HepG2 (cell line): ENCODE data around the gene NKAIN2. TPM values are rescaled to one million over a fixed set of nuclear protein-coding genes. Genes with fewer than 3 reads are reported as not detected.

Experiments
- ATAC-seq: fragments of 200-7000 bp; cut with Tn5 transposase; 3 replicates; pipeline ENCODE4 v1.9.1; 2020; ENCODE audit warnings: mild to moderate bottlenecking, moderate library complexity
- BruUV-seq: library from RNA; stranded (reverse); fragments of 400-500 nt; replicated peaks from 2 replicates; lab custom pipeline; 2021; lab: Mats Ljungman, UMichigan
- CTCF ChIA-PET: fragments of 300-600 bp; formaldehyde crosslinking; extraction: SDS; loops from one replicate; lab custom pipeline; 2021; ENCODE audit warnings: low total read pairs, inconsistent platforms, low intra/inter-chr PET ratio; lab: Yijun Ruan, JAX
- POLR2A ChIA-PET: fragments of 350-600 bp; sonication (Branson Sonifier 250); formaldehyde crosslinking; loops from one replicate; lab custom pipeline; 2020; ENCODE audit warnings: antibody characterized with exemption, inconsistent platforms; lab: Yijun Ruan, JAX
- DNase-seq: peaks from one replicate; pipeline ENCODE4 v3.0.0-alpha.2; 2015; ENCODE audit warnings: low spot score
- FAIRE-seq: peaks from 3 replicates; lab custom pipeline; 2011; peaks lifted over from hg19 to GRCh38; lab: Jason Lieb, UNC
- H2AFZ ChIP-seq: one replicate; pipeline ENCODE4 v1.6.1; 2011; ENCODE audit warnings: low read length, inconsistent platforms
- H3K27ac ChIP-seq: fragments of 300-600 bp; 3 replicates; pipeline ENCODE4 v1.8.0; 2011; ENCODE audit warnings: mixed run types, mild to moderate bottlenecking, mixed read lengths, low read length, inconsistent platforms; ENCODE audit not compliant: insufficient read depth; ENCODE audit errors: extremely low read length
- H3K27me3 ChIP-seq, 2 experiments: fragments of 200-600 bp in 1 of 2; 2 replicates in 1 of 2; 3 replicates in 1 of 2; pipeline versions ENCODE4 v1.6.0 to v1.8.0; 2011; ENCODE audit warnings: low read length in 2 of 2, mild to moderate bottlenecking in 2 of 2, moderate library complexity in 2 of 2, inconsistent platforms in 1 of 2; ENCODE audit not compliant: insufficient read depth in 2 of 2, control insufficient read depth in 1 of 2
- H3K36me3 ChIP-seq, 2 experiments: fragments of 200-600 bp in 1 of 2; replicated peaks in 1 of 2; 2 replicates in 1 of 2; 3 replicates in 1 of 2; pipeline versions ENCODE4 v1.5.1 to v1.8.0; 2011; ENCODE audit warnings: low read length in 2 of 2, inconsistent platforms in 1 of 2; ENCODE audit not compliant: insufficient read depth in 2 of 2, control insufficient read depth in 1 of 2
- H3K4me1 ChIP-seq: 2 replicates; pipeline ENCODE4 v1.5.1; 2012; ENCODE audit warnings: low read length, inconsistent platforms; ENCODE audit not compliant: insufficient read depth
- H3K4me2 ChIP-seq: 2 replicates; pipeline ENCODE4 v1.6.0; 2011; ENCODE audit warnings: low read depth, low read length, inconsistent platforms
- H3K4me3 ChIP-seq, 3 experiments: fragments of 200-600 bp in 1 of 3; sonication (generic), shearing (Covaris generic) in 1 of 3; replicated peaks in 1 of 3; 2 replicates each; pipeline ENCODE4 v1.5.1; 2011 to 2016; ENCODE audit warnings: low read length in 3 of 3, inconsistent platforms in 2 of 3, low read depth in 2 of 3, mild to moderate bottlenecking in 2 of 3, control low read depth in 1 of 3, mixed read lengths in 1 of 3; ENCODE audit not compliant: insufficient read depth in 1 of 3
- H3K79me2 ChIP-seq: one replicate; pipeline ENCODE4 v1.6.1; 2011; ENCODE audit warnings: low read length, inconsistent platforms; ENCODE audit not compliant: insufficient read depth
- H3K9ac ChIP-seq: 2 replicates; pipeline ENCODE4 v1.6.0; 2011; ENCODE audit warnings: mild to moderate bottlenecking, low read depth, low read length, inconsistent platforms; ENCODE audit not compliant: insufficient read depth
- H3K9me3 ChIP-seq: 2 replicates; pipeline ENCODE4 v1.5.1; 2012; ENCODE audit warnings: mild to moderate bottlenecking, low read length
- H4K20me1 ChIP-seq: 2 replicates; pipeline ENCODE4 v1.6.0; 2011; ENCODE audit warnings: inconsistent platforms, mild to moderate bottlenecking, low read length, moderate library complexity; ENCODE audit not compliant: insufficient read depth
- CBFB ChIP-seq: sonication (generic); formaldehyde crosslinking; IDR thresholded peaks from 2 replicates; pipeline ENCODE4 v1.4.0; 2020; ENCODE audit warnings: missing genetic modification reagents
- GABPA ChIP-seq, 2 experiments: IDR thresholded peaks; 2 replicates each; pipeline ENCODE4 v1.6.1; 2011 to 2016; ENCODE audit warnings: low read depth in 2 of 2, low read length in 1 of 2, missing biosample characterization in 1 of 2, missing genetic modification characterization in 1 of 2
- ZMYM4 ChIP-seq: sonication (generic); formaldehyde crosslinking; IDR thresholded peaks from 2 replicates; pipeline ENCODE4 v1.8.1; 2023; ENCODE audit warnings: mild to moderate bottlenecking, missing genetic modification reagents
- ZNF264 ChIP-seq: sonication (generic); formaldehyde crosslinking; IDR thresholded peaks from 2 replicates; pipeline ENCODE4 v1.4.0; 2020; ENCODE audit warnings: missing genetic modification reagents
- ZNF276 ChIP-seq: sonication (generic); formaldehyde crosslinking; IDR thresholded peaks from 2 replicates; pipeline ENCODE4 v1.4.0; 2020; ENCODE audit warnings: mild to moderate bottlenecking, low read depth, missing genetic modification reagents
- ZNF337 ChIP-seq: sonication (generic); formaldehyde crosslinking; IDR thresholded peaks from 2 replicates; pipeline ENCODE4 v1.5.1; 2020; ENCODE audit warnings: missing genetic modification reagents, low read depth, mild to moderate bottlenecking, borderline replicate concordance
- ZNF496 ChIP-seq: sonication (generic); formaldehyde crosslinking; IDR thresholded peaks from 2 replicates; pipeline ENCODE4 v1.8.1; 2023; ENCODE audit warnings: mild to moderate bottlenecking, moderate library complexity, missing genetic modification reagents; ENCODE audit not compliant: insufficient replicate concordance
- ZNF562 ChIP-seq: sonication (generic); formaldehyde crosslinking; IDR thresholded peaks from 2 replicates; pipeline ENCODE4 v1.8.0; 2022; ENCODE audit warnings: missing genetic modification reagents, borderline replicate concordance
- ZNF816 ChIP-seq: sonication (generic); formaldehyde crosslinking; IDR thresholded peaks from 2 replicates; pipeline ENCODE4 v1.8.0; 2022; ENCODE audit warnings: missing genetic modification reagents, mild to moderate bottlenecking, borderline replicate concordance
- ZUFSP ChIP-seq: sonication (generic); formaldehyde crosslinking; IDR thresholded peaks from 2 replicates; pipeline ENCODE4 v1.9.0; 2021; ENCODE audit warnings: missing genetic modification reagents, mild to moderate bottlenecking, borderline replicate concordance
- WGBS: methylation state at CpG from one replicate; pipeline ENCODE4 v1.1.6; 2017; ENCODE audit warnings: low lambda C conversion rate; 5-methylcytosine and 5-hydroxymethylcytosine counted together
- in situ Hi-C: cut with HindIII; loops from 2 replicates; pipeline ENCODE4 v1.10.0; 2017; ENCODE audit warnings: low pct_unique_long_range_greater_than_20kb; ENCODE audit not compliant: extremely low pct_ligation_motif_present
- intact Hi-C: fragments of 100-400 bp; cut with micrococcal nuclease; formaldehyde crosslinking; loops from one replicate; pipeline ENCODE4 v1.10.0; 2022; ENCODE audit not compliant: unreplicated experiment
- polyA plus RNA-seq, 8 experiments: library from polyadenylated mRNA; depleted of rRNA in 3 of 8; stranded (reverse) in 7 of 8; unstranded in 1 of 8; fragments of >200 nt; fragmentation: Illumina TruSeq in 4 of 8; extraction: Trizol in 4 of 8; gene quantifications; 2 replicates each; pipeline versions ENCODE4 v1.2.1 to v1.2.3, GENCODE V29; 2011 to 2016; ENCODE audit warnings: low read depth in 4 of 8, missing spikeins in 1 of 8, mixed read lengths in 1 of 8; ENCODE audit not compliant: insufficient read depth in 1 of 8
- total RNA-seq, 5 experiments: library from RNA; depleted of rRNA; stranded (reverse); fragments of >200 nt; fragmentation: Illumina TruSeq; extraction: Trizol; gene quantifications; 2 replicates each; pipeline ENCODE4 v1.2.3, GENCODE V29; 2016; ENCODE audit warnings: low read depth in 1 of 5
- TF ChIP-seq, protein P1 (sequence below): sonication (generic); formaldehyde crosslinking; IDR thresholded peaks from 2 replicates; pipeline ENCODE4 v1.5.1; 2020; ENCODE audit warnings: mild to moderate bottlenecking, moderate library complexity, missing genetic modification reagents
- TF ChIP-seq, protein P2 (sequence below): sonication (generic); formaldehyde crosslinking; IDR thresholded peaks from 2 replicates; pipeline ENCODE4 v1.4.0; 2020; ENCODE audit warnings: missing genetic modification reagents, borderline replicate concordance

The NKAIN2 gene
- total and polyA plus RNA-seq, 2 of the 13 experiments (the other 11 are each of a cell fraction or from before 2014, with no cell fraction given), result not detected

DNA sequence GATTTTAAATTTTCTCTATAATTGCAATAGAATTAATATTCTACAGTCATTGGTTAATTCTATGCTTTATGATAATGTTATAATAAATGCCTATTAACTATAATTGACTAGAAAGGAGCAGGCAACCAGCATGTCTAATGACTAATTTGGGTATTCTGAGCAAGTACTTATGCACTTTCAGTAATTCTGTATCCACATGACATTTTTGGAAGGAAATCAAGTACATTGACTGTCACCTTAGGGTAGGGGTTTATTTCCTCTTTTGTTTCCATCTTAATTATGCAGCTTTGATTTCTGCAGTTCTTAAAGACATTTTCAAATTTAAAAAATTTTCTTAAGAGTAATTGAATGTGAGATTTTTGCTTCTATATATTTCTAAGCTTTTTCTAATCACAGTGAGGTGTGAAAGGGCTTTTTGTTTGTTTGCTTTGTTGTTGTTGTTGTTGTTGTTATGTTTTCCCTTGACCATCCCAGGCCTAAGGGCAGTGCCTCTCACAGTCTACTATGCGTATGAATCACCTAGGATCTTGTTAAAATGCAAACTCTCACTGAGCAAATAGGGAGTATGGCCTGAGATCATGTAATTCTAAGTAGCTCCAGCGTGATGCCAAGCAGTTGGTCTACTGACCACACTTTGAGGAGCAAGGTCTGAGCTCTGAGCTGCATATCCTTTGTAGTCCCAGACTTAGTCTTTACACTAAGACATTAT is 691.4 kb downstream of the NKAIN2 start (continued):
- TF ChIP-seq ZNF276 (CRISPR knock-in tag), result no peak
- TF ChIP-seq ZUFSP, result no peak
- TF ChIP-seq ZNF496 (CRISPR knock-in tag), result no peak
- TF ChIP-seq, all 625 proteins: peak for 0

- no peak overlapping the region for H3K4me2 ChIP-seq
- 0% methylated on average over 2 of the region's 2 CpGs for WGBS
- H3K4me1 ChIP-seq, result no peaks in the 10 kb centered on the region
- no peak overlapping the region for H3K27ac ChIP-seq
- H3K9ac ChIP-seq, result no peak overlapping the region
- no peak overlapping the region for H3K4me3 ChIP-seq
- FAIRE-seq (no peak), ATAC-seq (no peak), DNase-seq (no peak)
- ChIA-PET CTCF (no interaction called here), POLR2A (no interaction called here)
- H3K27me3 ChIP-seq, result no peaks in the 10 kb centered on the region
- no peaks in the 10 kb centered on the region for H3K9me3 ChIP-seq
- intact Hi-C loops (no loop called here), in situ Hi-C loops (no loop called here)
- BruUV-seq, result no TSS peak
- no peaks in the 10 kb centered on the region for H3K79me2 ChIP-seq
- H4K20me1 ChIP-seq, result no peaks in the 10 kb centered on the region
- no peaks in the 10 kb centered on the region for H3K36me3 ChIP-seq
- H2AFZ ChIP-seq, result no peak overlapping the region
- no peak for TF ChIP-seq ZNF816 (CRISPR knock-in tag)
- no peak for TF ChIP-seq CBFB (CRISPR knock-in tag)
- TF ChIP-seq ZNF562, result no peak
- TF ChIP-seq GABPA (IDR thresholded peaks at IDR 0.05; ENCODE audit: low read depth, low read length), result no peak
- TF ChIP-seq GABPA (CRISPR knock-in tag; IDR thresholded peaks at IDR 0.05; ENCODE audit: low read depth), result no peak
- no peak for TF ChIP-seq ZNF337 (CRISPR knock-in tag)
- no peak for TF ChIP-seq ZMYM4 (CRISPR knock-in tag)
- no peak for TF ChIP-seq ZNF264
- TF ChIP-seq, protein P1, sequence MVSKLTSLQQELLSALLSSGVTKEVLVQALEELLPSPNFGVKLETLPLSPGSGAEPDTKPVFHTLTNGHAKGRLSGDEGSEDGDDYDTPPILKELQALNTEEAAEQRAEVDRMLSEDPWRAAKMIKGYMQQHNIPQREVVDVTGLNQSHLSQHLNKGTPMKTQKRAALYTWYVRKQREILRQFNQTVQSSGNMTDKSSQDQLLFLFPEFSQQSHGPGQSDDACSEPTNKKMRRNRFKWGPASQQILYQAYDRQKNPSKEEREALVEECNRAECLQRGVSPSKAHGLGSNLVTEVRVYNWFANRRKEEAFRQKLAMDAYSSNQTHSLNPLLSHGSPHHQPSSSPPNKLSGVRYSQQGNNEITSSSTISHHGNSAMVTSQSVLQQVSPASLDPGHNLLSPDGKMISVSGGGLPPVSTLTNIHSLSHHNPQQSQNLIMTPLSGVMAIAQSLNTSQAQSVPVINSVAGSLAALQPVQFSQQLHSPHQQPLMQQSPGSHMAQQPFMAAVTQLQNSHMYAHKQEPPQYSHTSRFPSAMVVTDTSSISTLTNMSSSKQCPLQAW (CRISPR knock-in tag), result no peak
- TF ChIP-seq, protein P2, sequence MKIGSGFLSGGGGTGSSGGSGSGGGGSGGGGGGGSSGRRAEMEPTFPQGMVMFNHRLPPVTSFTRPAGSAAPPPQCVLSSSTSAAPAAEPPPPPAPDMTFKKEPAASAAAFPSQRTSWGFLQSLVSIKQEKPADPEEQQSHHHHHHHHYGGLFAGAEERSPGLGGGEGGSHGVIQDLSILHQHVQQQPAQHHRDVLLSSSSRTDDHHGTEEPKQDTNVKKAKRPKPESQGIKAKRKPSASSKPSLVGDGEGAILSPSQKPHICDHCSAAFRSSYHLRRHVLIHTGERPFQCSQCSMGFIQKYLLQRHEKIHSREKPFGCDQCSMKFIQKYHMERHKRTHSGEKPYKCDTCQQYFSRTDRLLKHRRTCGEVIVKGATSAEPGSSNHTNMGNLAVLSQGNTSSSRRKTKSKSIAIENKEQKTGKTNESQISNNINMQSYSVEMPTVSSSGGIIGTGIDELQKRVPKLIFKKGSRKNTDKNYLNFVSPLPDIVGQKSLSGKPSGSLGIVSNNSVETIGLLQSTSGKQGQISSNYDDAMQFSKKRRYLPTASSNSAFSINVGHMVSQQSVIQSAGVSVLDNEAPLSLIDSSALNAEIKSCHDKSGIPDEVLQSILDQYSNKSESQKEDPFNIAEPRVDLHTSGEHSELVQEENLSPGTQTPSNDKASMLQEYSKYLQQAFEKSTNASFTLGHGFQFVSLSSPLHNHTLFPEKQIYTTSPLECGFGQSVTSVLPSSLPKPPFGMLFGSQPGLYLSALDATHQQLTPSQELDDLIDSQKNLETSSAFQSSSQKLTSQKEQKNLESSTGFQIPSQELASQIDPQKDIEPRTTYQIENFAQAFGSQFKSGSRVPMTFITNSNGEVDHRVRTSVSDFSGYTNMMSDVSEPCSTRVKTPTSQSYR, result no peak
Observed at GRCh38 chr6:124495665-124496190, 692.1 kb downstream of the NKAIN2 start.
